ENCODE results near the gene NEK5.

- TF ChIP-seq, protein P1, sequence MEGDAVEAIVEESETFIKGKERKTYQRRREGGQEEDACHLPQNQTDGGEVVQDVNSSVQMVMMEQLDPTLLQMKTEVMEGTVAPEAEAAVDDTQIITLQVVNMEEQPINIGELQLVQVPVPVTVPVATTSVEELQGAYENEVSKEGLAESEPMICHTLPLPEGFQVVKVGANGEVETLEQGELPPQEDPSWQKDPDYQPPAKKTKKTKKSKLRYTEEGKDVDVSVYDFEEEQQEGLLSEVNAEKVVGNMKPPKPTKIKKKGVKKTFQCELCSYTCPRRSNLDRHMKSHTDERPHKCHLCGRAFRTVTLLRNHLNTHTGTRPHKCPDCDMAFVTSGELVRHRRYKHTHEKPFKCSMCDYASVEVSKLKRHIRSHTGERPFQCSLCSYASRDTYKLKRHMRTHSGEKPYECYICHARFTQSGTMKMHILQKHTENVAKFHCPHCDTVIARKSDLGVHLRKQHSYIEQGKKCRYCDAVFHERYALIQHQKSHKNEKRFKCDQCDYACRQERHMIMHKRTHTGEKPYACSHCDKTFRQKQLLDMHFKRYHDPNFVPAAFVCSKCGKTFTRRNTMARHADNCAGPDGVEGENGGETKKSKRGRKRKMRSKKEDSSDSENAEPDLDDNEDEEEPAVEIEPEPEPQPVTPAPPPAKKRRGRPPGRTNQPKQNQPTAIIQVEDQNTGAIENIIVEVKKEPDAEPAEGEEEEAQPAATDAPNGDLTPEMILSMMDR (IDR thresholded peaks at IDR 0.05), result no peak
- TF ChIP-seq EZH2 (IDR thresholded peaks at IDR 0.05) (no peak), EZH2phosphoT487 (IDR thresholded peaks at IDR 0.05) (no peak)
Measured at GRCh38 chr13:52036037-52036436, 92.8 kb downstream of the NEK5 start.
